Ascending aorta (tissue), 2 donors: ENCODE results near the gene SGCD. TPM values are rescaled to one million over a fixed set of nuclear protein-coding genes. Genes with fewer than 3 reads are reported as not detected.

ENCODE experiments used
- DNase-seq, 2 donors: peaks; one replicate each; pipeline ENCODE4 v3.0.0-alpha.2; 2019; ENCODE audit warnings: low spot score in 2 of 2
- H3K27ac ChIP-seq, 2 donors: fragments of 200-600 bp; sonication (generic); one replicate each; pipeline ENCODE4 v1.5.1; 2016 to 2017; ENCODE audit warnings: mild to moderate bottlenecking in 1 of 2
- H3K27me3 ChIP-seq: fragments of 200-600 bp; sonication (generic); one replicate; pipeline ENCODE4 v1.5.1; 2017
- H3K36me3 ChIP-seq, 2 donors: fragments of 200-600 bp; sonication (generic); one replicate each; pipeline ENCODE4 v1.5.1; 2016
- H3K4me1 ChIP-seq, 2 donors: fragments of 200-600 bp; sonication (generic); one replicate each; pipeline ENCODE4 v1.5.1; 2016 to 2017; ENCODE audit warnings: mild to moderate bottlenecking in 1 of 2
- H3K4me3 ChIP-seq, 2 donors: fragments of 200-600 bp; sonication (generic); one replicate each; pipeline ENCODE4 v1.5.1; 2016 to 2017; ENCODE audit warnings: mild to moderate bottlenecking in 1 of 2
- H3K9me3 ChIP-seq, 2 donors: fragments of 200-600 bp; sonication (generic); one replicate each; pipeline ENCODE4 v1.5.1; 2016
- CTCF ChIP-seq, 3 experiments: fragments of 200-600 bp in 2 of 3; fragments of 450-650 bp in 1 of 3; sonication (generic) in 2 of 3; IDR thresholded peaks; one replicate each; pipeline ENCODE4 v1.5.1; 2016 to 2019; ENCODE audit warnings: antibody characterized with exemption in 3 of 3, mild to moderate bottlenecking in 1 of 3, moderate library complexity in 1 of 3
- intact Hi-C: fragments of 100-400 bp; cut with DNase I; formaldehyde crosslinking; loops from one replicate; pipeline ENCODE4 v1.15.1; 2023
- total RNA-seq: library from RNA; depleted of rRNA; stranded (reverse); fragments of >200 nt; gene quantifications from one replicate; pipeline ENCODE4 v1.1.0, GENCODE V29; 2016

The SGCD gene
- total RNA-seq, 1 donor from 2014 or later = 4.0 TPM

- no peaks in the 10 kb centered on the region for H3K4me1 ChIP-seq
- H3K27ac ChIP-seq = no peak overlapping the region
- no peak for DNase-seq
- no peak overlapping the region for H3K4me3 ChIP-seq
- no peaks in the 10 kb centered on the region for H3K9me3 ChIP-seq
- intact Hi-C loops = no loop called here
- TF ChIP-seq CTCF (IDR thresholded peaks at IDR 0.05) = no peak
- no peaks in the 10 kb centered on the region for H3K36me3 ChIP-seq
- no peaks in the 10 kb centered on the region for H3K27me3 ChIP-seq
Measured at GRCh38 chr5:156753846-156754245, 426.9 kb downstream of the SGCD start.

GRCh38 chr5:156755421-156756087 lies 428.6 kb downstream of the SGCD start:
- peaks cover 0 to 3% of the 10 kb centered on the region in 2 donors for H3K36me3 ChIP-seq
- H3K4me1 ChIP-seq = no peaks in the 10 kb centered on the region
- no peak overlapping the region for H3K4me3 ChIP-seq
- intact Hi-C loops = no loop called here
- H3K27me3 ChIP-seq = no peaks in the 10 kb centered on the region
- TF ChIP-seq CTCF (IDR thresholded peaks at IDR 0.05) = no peak
- no peak for DNase-seq
- no peaks in the 10 kb centered on the region for H3K9me3 ChIP-seq
- H3K27ac ChIP-seq = no peak overlapping the region

GRCh38 chr5:156758011-156758791 lies 431.2 kb downstream of the SGCD start:
- no peak overlapping the region for H3K27ac ChIP-seq
- H3K4me3 ChIP-seq = no peak overlapping the region
- TF ChIP-seq CTCF (IDR thresholded peaks at IDR 0.05) = no peak
- no peaks in the 10 kb centered on the region for H3K4me1 ChIP-seq
- H3K9me3 ChIP-seq = no peaks in the 10 kb centered on the region
- intact Hi-C loops = no loop called here
- DNase-seq = no peak
- H3K36me3 ChIP-seq = peaks cover 0 to 3% of the 10 kb centered on the region in 2 donors
- H3K27me3 ChIP-seq = no peaks in the 10 kb centered on the region

- Histone ChIP-seq H3K36me3 (peaks cover 0 to 3% of the 10 kb centered on the region in 2 donors), H3K27me3 (no peaks in the 10 kb centered on the region), H3K4me1 (no peaks in the 10 kb centered on the region), H3K4me3 (no peak overlapping the region), H3K9me3 (no peaks in the 10 kb centered on the region), H3K27ac (no peak overlapping the region)
- intact Hi-C loops = no loop called here
- no peak for TF ChIP-seq CTCF (IDR thresholded peaks at IDR 0.05)
- no peak for DNase-seq
Measured at GRCh38 chr5:156759156-156759555, 432.2 kb downstream of the SGCD start.

GRCh38 chr5:156762771-156763170 lies 435.8 kb downstream of the SGCD start:
- DNase-seq = no peak
- peaks cover 0 to 3% of the 10 kb centered on the region in 2 donors for H3K36me3 ChIP-seq
- H3K9me3 ChIP-seq = no peaks in the 10 kb centered on the region
- intact Hi-C loops = no loop called here
- H3K4me3 ChIP-seq = no peak overlapping the region
- H3K27me3 ChIP-seq = no peaks in the 10 kb centered on the region
- H3K27ac ChIP-seq = no peak overlapping the region
- no peaks in the 10 kb centered on the region for H3K4me1 ChIP-seq
- TF ChIP-seq CTCF (IDR thresholded peaks at IDR 0.05) = no peak
